HG02938 (cell line): ENCODE data around the gene RNF11.

ENCODE experiments used
- ATAC-seq: cut with Tn5 transposase; IDR thresholded peaks from one replicate; pipeline ENCODE4 v1.9.1; 2021; ENCODE audit warnings: mild to moderate bottlenecking, moderate library complexity; ENCODE audit not compliant: unreplicated experiment

The RNF11 gene

DNA sequence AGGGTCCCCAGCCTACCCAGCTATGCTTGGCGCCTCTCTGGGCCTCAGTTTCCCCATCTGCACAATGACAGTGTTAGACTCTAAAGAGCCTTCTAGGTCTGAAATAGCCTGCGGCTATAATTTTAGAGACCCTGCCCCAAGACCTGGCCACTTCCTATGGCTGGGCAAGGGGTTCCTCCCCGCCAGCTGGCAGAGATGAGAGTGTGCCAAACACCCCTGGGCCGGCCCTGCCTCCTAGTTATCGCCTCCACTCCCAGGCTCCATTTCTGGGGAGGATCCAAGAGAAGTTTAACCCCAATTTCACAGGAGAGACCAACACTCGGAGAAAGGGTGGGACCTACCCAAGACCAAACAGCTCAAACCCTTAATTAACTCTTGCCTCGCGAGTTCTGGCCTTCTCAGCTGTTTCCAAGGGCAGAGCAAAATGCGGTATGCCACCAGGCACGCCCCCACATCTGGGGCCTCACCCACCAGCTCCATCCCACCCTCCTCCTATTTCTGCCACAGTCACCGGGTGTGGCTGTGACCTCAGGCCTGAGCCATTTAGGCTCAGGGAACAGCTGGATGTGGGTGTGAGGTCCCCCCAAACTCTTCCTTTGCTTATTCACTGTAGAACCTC is 58.6 kb downstream of the RNF11 start:
- ATAC-seq: no peak

DNA sequence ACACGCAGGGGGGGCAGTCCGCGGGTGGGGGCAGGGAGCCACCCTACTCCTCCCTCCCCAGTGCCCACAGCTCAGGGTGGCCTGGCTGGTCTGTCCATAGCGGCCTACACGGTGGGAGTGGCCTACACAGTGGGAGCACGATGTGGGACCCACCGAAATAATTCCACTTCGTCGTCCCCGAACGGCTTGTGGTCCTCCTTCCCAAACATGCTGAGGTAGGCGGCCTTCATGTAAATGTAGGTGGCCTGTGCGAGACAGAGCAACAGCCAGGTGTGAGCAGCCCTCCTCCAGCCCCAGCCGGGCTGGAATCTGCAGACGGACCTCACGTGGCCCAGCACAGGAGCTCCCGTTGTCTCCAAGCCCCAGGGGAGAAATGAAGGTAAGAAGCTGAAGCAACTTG is 59.9 kb downstream of the RNF11 start:
- ATAC-seq: no peak

DNA sequence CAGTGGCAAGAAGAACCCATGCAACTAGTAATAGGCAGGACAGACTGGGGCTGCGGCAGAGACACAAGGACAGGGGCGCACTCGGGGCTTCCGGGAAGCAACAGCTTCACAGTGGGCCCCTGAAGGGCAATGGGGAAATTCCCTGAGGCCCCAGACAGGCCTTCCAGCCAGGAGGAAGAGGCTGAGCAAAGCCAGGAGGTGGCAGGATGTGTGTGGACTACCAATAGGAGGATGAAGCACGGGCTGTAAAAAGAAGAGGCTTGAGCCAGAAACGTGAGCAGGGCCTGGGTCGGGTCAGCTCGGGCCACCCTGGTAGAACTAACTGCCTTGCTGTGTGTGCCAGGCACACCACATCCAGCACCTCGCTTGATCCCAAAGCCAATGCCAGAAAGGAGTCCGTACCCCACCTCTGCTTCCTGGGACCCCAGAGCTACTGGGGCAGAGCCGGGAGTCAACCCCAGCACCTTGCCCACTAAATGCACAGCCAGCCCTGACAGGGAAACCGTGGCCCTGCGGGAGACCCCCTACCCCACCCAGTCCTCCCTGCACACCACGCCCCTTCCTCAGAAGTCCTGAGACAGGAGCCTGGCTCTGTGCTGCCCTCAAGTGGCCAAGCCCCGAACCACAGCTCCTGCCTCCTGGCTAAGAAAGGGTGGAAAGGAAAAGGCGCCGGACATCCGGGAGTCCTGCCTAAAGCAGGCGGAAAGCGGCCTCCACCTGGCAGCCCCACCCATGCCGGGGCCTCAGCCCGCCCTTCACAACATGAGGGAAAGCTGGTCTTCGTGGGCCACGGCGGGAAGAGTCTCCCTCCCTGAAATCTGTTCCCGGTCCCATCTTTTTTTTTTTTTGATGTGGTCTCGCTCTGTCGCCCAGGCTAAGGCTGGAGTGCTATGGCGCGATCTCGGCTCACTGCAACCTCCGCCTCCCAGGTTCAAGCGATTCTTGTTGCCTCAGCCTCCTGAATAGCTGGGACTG is 60.6 kb downstream of the RNF11 start:
- ATAC-seq: no peak

DNA sequence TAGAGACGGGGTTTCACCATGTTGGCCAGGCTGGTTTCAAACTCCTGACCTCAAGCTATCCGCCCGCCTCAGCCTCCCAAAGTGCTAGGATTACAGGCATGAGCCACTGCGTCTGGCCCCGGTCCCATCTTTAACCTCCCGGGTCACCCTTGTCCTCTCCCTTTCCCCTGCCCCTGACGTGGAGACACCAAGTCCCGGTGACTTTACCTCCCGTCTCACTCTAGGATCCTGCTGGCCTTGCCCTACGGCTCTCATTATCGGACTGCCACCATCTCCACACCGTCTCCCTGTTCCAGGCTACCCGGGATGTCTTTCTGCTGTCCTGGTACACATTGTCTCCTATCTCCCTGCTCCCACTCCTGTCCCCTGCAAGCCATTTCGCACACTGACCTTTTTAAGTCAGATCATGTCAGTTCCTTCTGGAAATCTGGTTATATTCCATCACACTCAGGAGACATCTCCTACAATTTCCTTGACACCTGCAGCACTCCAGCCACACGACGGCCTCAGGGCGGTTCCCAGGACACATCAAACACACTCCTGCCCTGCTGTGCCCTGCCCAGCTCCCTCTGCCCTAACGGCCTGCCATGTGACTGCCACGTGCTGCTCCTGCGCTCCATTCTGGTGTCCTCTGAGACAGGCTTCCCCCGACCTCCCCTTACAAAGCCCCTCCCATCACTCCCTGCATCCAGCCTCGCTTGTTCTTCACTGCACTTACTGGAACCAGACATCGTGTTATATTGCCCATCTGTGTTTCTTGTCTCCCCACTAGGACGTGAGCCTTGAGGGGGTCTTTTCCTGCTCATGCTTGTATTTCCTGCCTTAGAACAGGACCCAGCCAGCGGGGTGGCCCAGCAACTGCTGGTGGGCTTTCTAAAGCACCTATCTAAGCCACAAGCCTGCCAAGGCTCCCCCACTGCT is 61.6 kb downstream of the RNF11 start:
- ATAC-seq: no peak

DNA sequence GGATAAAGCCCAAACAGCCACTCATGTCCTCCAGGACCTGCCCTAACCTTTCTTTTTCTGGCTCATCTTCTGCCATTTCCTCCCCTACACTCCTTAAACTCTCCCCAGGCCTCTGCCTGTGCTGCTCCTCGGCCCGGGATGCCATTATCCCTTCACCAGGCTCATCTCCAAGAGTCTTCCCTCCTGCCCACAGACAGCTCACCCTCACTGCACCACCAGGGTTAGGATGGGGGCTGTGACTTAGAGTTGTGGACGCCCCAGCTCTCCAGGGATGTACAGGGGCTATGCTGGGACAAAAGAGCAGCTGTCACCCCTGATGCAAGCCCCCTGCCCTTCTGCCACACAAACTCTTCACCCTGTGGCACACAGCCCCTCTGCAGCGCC is 62.2 kb downstream of the RNF11 start:
- ATAC-seq: no peak

DNA sequence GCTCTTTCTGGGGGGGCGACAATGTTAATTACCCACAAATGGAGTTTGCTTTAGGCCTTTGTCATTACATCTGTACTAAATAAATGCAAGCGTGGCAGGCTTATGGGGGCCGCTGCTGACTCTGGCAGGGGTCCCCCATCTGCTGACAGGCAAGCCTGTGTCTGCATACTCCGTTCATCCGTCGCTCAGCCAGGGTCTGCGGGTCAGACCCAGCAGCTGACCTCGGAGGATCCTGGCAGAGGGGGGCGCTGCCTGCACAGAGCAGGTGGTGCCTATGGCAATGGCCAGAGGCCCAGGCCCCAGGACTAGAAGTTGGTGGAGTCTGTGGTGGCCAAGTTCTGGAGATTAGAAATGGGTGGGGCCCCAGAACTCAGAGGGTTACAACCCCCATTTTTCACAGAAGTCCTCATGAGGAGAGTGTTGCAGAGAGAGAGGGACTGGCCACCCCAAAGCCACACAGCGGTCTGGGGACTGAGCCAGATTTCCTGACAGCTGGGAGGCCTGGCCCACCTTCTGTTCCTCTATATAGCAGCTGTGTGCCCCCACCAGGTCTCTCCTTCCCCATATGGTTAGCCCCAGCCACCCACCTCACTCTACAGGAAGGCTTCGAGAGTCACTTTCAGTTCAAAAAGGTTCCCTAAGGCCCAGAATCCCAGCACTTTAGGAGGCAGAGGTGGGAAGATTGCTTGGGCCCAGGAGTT is 63.3 kb downstream of the RNF11 start:
- no peak for ATAC-seq

DNA sequence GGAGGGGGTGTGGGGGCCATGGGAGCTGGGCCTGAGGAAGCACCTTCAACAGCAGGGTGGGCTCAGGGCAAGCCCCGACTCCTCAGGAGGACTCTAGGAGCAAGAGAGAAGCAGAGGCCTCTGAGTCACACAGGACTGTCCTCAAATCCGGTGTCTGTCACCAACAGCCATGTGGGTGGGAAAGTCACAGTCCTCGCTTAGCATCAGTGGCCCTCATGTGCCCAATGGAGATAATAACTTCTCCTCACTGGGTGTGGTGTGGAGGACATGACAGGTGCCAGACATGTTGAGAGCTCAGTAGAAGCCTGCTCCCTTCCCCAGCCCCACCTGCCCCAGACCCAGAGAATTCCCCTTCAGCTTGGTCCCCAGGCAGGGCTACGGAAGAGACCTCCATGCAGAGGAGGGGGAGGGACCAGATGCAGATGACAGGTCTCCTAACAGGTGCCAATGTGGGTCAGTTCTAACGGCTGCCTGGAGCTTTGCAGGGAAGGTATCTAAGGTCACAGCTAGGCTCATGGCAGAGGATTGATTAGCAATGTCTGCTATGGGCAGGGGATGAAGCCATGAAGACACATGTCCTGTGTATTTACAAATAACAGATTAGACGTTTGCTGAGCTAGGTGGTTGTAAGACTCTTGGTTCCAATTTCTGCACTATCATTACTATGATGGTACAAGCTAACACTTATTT is 64.1 kb downstream of the RNF11 start:
- ATAC-seq: no peak

DNA sequence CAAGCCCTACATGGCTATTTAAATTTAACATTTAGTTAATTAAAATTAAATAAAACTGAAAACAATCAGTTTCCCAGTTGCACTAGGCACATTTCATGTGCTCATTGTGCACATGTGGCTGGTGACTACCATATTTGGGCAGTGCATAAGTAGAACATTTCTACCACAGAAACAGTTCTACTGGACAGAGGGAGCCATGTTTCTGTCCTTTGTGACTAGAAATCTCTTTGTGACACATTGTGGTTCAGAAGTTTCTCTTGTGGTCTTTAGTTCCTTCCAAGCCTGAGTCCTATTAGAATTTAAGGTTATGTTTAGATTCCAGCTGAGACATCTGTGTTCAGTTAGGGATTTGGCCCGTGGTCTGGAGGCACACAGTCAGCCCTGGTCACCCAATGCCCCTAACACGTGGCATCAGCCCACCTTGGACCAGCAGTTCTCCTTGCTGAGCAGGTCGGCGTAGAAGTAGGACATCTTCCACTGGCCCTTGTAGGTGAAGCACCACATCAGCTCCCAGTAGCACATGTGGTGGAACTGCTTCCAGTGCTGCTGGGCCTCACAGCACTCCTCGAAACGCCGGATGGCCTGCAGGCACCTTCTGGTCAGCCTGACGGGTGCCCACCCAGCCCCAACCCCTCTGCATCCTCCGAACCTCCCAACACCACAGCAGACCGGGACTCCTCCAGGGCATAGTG is 65.2 kb downstream of the RNF11 start:
- peak; percentile 47 for ATAC-seq

DNA sequence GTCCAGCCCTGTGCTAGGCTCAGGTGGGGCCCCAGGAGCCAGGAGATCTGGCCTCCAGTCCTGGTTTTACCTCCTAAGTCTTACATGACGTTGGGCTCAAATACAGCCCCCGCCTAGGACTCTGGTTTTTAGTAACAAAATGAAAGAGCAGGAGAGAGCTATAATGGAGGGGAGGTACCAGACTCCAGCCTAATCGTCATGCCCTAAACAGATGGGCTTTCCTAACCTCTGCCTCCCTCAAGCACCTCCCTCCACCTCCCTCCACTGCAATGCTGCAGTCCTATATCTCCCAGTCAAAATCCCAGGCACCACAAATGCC is 65.7 kb downstream of the RNF11 start:
- no peak for ATAC-seq

DNA sequence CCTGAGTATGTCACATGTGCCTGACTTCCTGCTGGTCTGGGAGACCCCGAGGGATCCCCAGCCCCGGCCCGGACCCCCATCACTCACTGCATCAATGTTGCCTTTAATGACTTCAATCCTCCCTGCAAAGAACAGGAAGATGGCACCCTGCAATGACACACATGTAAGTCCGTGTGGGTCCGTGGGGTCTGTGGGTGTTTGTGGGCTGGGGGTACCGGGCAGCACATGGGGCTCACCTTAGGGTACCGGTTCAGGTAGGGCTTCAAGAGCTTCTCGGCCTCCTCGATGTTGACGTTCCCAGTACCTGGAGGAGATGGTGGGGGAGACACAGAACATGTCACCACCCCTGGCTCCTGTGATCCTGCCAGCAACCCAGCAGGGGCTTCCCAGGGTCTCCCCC is 66.2 kb downstream of the RNF11 start:
- no peak for ATAC-seq

DNA sequence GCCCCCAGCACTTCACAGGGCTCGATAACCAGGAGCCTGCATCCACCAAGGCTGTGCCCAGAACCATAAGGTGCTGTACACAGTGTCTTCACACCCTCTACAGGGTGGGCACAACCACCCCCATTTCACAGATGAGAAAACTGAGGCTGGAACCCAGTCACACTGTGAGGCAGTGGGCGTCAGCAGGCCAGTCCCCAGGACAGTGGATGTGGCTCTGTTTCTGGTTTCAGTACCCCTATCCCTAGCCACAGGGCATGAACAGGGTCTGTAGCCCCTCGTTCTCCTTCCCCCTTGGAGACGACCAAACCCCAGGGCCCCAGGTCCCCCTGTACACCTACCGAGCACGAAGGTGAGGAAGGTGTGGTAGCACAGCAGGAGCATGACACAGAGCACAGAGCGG is 66.7 kb downstream of the RNF11 start:
- ATAC-seq: no peak

DNA sequence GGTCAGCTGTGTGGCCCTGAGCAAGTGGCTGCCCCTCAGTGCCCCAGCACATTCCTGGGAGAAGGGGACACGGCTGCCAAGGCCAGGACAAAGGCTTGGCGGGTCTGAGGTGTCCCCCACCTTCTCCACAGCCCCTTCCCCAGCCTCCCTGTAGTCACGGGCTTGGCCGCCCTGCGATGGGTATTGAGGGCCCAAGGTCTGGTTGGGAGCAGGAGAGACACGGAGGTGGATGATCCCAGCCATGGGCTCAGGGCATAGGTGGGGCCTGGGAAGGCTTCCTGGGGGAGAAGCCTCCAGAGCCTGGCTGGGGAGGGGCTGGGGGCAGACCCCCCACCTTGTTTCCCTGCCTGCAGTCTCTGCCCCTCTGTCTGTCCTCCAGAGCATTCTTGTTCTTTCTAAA is 67.2 kb downstream of the RNF11 start:
- no peak for ATAC-seq

DNA sequence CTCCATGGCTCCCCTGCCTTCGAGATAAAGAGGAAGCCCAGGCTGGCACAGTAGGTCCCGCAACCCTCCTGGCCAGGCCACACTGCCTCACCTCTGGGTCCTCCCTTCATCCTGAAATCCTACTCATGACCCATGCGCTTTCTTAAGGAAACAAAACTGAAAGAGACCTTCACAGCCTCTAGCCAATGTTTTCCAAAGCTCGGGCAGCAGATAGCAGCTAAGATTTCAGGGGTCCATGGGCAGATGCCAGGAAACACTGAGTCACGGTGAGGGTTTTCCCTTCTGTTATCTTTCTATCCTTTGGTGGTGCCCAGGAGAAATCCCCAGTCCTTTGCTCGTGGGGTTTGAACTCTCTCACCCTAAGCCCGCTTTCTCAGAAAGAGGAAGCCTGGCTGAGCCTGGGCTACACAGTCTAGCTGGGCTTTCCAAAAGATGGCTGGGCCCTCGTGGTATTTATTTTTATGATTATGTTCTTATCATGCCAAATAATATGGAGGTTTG is 67.7 kb downstream of the RNF11 start:
- ATAC-seq: no peak

DNA sequence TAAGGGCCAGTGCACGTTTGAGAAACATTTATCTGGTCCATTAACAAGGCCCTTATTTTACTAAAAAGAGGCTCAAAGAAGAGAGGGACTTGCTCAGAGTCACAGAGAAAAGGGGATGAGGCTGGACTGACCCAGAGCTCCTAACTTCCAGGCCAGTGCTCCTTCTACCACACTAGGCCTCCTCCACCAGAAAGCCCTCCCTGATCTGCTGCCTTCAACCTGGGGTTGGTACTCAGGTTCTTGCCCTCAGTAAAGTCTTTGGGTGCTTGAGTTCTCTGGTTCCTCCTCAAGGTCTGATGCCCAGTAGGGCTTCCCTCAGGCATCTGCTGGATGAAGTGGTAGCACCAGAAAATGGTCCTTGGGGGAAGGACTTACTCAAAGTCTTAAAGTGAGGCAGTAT is 68.3 kb downstream of the RNF11 start:
- ATAC-seq: no peak

DNA sequence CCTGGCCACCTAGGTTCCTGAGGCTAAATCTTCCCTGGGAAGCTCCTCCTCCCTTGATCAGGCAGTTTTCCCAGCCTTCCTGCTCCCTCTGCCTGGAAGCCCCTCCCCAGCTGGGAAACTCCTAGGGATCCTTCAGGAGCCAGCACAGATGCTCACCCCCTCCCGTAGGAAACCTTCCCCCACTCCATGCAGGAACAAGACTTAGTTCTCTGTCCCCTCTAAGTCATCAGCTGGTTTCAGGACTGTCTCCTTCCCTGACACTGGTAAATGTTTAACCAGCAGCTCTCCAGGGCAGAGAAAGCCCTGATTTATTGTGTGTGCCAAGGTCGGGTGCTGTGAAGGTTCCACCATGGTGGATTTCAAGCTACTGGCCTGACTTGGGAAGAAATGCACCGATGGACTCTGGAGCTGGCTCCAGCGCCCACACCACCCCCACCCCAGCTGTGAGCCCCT is 69.3 kb downstream of the RNF11 start:
- no peak for ATAC-seq

DNA sequence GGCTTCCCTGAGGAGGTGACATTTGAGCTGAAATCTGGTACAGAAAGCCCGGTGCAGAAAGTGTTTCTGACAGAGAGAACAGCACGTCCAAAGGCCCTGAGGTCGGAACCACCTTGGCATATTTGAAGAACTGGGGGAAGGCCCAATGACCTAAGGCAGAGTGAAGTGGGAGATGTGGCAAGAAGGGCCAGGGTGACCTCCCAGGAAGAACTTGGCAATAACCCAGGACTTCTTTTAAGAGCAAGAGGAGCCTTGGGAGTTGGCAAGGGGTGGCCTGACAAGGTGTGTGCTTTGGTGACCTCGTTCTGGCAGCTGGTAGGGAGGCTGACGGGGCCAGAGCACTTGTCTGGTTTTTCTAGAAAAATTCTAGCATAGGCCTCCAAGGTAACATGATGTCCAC is 70.9 kb downstream of the RNF11 start:
- no peak for ATAC-seq

DNA sequence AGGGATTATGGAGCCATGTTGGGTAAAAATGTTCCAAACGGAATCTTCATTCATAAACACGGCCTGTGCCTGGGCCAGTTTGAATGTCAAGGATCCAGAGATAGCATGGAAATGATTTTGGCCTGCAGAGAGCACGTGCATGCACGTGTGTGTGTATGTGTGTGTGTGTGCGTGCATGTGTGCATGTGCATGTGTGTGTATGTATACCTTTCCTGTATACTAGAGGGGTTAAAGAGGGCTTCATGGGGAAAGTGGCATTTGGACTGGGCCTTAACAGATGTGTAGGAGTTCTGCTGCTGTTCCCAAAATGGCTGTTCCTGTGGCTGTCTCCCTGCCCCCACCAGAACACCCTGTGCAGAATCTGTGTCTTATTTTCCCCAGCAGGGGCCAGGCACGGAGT is 72.6 kb downstream of the RNF11 start:
- ATAC-seq: no peak

DNA sequence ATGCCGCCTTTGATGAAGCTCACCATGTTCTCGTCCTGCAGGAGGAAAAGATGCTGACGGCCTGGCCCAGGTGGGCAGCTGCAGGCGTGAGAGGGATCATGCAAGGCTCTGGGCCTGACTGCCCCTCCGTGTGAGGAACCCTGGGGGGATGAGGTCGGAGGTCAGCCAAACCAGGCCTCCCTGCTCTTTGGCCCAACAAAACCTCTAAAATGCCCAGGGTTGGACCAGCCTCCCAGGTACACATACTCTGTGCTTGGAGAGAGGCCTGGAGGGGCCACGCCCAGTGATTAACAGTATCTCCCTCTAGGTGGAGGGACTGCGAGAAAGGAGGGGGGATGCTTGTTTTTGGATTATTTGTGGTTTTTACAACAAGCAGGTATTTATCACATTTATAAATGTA is 73.2 kb downstream of the RNF11 start:
- no peak for ATAC-seq

DNA sequence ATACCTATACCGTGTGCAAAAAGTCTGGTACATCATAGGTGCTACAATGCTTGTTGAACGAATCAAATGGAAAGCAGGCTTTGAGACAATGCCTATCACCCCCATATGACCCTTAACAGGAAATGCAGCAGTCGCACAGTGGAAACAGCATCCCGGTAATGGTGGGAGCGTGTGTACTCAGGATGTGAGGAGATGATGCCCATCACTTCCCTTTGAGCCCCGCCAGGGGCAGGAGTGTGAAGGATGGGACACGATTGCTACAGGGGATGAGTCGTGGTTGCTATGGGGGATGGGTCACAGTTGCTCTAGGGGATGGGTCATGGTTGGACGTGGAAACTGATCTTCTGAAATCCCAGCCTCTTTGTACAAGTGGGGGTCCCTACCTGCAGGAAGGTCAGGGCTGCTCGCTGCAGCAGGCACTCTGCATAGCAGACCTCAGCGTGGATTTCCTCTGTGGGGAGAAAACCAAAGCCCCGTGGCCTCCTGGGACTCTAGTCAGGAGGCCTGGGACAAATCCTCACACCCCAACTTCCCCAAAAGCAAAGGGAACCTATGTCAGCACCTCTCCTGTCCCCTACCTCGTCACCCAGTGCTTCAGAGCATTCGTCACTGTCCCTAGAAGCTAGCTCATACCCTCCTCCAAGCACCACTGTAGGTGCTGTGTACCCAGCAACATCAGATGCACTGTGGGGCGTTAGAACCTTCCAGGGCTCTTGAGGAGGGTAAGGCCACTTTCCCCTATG is 75.0 kb downstream of the RNF11 start:
- no peak for ATAC-seq
